Bronchial epithelial cell (primary cell): Measurements from ENCODE around the gene NACC1. TPM values are rescaled to one million over a fixed set of nuclear protein-coding genes. Genes with fewer than 3 reads are reported as not detected.

Source experiments
- DNase-seq: peaks from one replicate; pipeline ENCODE4 v3.0.0-alpha.2; 2010; ENCODE audit warnings: low read depth
- FAIRE-seq: peaks from 2 replicates; lab custom pipeline; 2011; peaks lifted over from hg19 to GRCh38; lab: Jason Lieb, UNC
- H3K27me3 ChIP-seq: 2 replicates; pipeline ENCODE4 v1.5.1; 2011; ENCODE audit warnings: low read length; ENCODE audit not compliant: control insufficient read depth, insufficient read depth
- H3K36me3 ChIP-seq: 2 replicates; pipeline ENCODE4 v1.5.1; 2011; ENCODE audit warnings: low read length; ENCODE audit not compliant: control insufficient read depth, insufficient read depth
- H3K4me3 ChIP-seq: 2 replicates; pipeline ENCODE4 v1.5.1; 2011; ENCODE audit warnings: mild to moderate bottlenecking, low read depth, low read length, control low read depth
- total RNA-seq: library from RNA; depleted of rRNA; stranded (reverse); fragments of >200 nt; gene quantifications from 2 replicates; pipeline ENCODE4 v1.2.1, GENCODE V29; 2014
- TF ChIP-seq, protein P1 (sequence below): IDR thresholded peaks from 2 replicates; pipeline ENCODE4 v1.5.1; 2011; ENCODE audit warnings: mild to moderate bottlenecking, moderate library complexity, low read length, control low read depth, inconsistent platforms; ENCODE audit not compliant: insufficient read depth, severe bottlenecking

The NACC1 gene
- total RNA-seq, 1 donor from 2014 or later: 20.3 TPM

DNA sequence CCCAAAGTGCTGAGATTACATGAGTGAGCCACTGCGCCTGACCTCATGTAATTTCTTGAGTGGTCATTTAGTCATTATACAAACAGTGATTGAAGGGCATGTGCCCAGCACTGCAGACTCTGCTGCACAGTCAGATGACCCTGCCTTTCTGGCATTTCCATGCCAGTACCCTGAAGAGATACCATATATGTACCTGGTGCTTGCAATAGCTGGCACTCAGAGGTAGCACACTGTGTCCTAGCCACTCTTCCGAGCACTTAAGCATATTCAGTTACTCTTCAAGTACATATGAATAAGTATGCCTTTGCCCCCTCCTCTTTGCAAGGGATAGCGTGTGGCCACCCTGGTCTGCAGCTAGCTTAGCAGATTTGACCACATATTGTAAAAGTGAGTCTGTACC lies 16.6 kb downstream of the NACC1 start:
- no peak for DNase-seq
- TF ChIP-seq, protein P1, sequence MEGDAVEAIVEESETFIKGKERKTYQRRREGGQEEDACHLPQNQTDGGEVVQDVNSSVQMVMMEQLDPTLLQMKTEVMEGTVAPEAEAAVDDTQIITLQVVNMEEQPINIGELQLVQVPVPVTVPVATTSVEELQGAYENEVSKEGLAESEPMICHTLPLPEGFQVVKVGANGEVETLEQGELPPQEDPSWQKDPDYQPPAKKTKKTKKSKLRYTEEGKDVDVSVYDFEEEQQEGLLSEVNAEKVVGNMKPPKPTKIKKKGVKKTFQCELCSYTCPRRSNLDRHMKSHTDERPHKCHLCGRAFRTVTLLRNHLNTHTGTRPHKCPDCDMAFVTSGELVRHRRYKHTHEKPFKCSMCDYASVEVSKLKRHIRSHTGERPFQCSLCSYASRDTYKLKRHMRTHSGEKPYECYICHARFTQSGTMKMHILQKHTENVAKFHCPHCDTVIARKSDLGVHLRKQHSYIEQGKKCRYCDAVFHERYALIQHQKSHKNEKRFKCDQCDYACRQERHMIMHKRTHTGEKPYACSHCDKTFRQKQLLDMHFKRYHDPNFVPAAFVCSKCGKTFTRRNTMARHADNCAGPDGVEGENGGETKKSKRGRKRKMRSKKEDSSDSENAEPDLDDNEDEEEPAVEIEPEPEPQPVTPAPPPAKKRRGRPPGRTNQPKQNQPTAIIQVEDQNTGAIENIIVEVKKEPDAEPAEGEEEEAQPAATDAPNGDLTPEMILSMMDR: no peak
- Histone ChIP-seq H3K27me3 (no peaks in the 10 kb centered on the region), H3K36me3 (peaks cover 28% of the 10 kb centered on the region), H3K4me3 (no peak overlapping the region)
- no peak for FAIRE-seq

DNA sequence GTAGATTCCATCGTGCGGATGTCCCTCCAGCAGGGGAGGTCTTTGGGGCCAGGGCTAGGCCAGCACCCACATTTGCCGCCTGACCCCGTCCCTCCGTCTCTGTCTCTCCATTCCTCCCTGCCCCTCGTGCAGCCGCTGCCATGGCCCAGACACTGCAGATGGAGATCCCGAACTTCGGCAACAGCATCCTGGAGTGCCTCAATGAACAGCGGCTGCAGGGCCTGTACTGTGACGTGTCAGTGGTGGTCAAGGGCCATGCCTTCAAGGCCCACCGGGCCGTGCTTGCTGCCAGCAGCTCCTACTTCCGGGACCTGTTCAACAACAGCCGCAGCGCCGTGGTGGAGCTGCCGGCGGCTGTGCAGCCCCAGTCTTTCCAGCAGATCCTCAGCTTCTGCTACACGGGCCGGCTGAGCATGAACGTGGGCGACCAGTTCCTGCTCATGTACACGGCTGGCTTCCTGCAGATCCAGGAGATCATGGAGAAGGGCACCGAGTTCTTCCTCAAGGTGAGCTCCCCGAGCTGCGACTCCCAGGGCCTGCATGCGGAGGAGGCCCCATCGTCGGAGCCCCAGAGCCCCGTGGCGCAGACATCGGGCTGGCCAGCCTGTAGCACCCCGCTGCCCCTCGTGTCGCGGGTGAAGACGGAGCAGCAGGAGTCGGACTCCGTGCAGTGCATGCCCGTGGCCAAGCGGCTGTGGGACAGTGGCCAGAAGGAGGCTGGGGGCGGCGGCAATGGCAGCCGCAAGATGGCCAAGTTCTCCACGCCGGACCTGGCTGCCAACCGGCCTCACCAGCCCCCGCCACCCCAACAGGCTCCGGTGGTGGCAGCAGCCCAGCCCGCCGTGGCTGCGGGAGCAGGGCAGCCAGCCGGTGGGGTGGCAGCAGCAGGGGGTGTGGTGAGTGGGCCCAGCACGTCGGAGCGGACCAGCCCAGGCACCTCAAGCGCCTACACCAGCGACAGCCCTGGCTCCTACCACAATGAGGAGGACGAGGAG lies 17.3 kb downstream of the NACC1 start:
- TF ChIP-seq, protein P1: no peak
- no peak for DNase-seq
- Histone ChIP-seq H3K4me3 (no peak overlapping the region), H3K36me3 (peaks cover 30% of the 10 kb centered on the region), H3K27me3 (no peaks in the 10 kb centered on the region)
- no peak for FAIRE-seq

DNA sequence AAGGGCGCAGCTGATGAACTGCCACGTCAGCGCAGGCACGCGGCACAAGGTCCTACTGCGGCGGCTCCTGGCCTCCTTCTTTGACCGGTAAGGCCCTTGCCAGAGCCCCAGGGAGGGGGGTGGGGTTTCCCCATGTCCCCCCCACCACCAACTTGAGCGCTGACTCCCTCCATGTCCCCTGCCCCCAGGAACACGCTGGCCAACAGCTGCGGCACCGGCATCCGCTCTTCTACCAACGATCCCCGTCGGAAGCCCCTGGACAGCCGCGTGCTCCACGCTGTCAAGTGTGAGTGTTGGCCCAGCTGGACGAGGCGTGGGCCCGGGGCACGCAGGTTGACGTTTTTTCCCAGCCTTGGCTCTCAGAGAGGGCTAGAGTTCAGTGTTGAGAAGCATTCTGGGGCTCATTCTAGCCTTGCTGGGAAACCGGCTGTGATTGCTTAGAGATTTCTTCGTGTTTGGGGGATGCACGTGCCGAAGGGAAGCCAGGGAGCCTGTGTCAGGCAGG lies 19.3 kb downstream of the NACC1 start:
- Histone ChIP-seq H3K36me3 (peaks cover 31% of the 10 kb centered on the region), H3K4me3 (no peak overlapping the region), H3K27me3 (no peaks in the 10 kb centered on the region)
- TF ChIP-seq, protein P1: no peak
- DNase-seq (no peak), FAIRE-seq (no peak)

DNA sequence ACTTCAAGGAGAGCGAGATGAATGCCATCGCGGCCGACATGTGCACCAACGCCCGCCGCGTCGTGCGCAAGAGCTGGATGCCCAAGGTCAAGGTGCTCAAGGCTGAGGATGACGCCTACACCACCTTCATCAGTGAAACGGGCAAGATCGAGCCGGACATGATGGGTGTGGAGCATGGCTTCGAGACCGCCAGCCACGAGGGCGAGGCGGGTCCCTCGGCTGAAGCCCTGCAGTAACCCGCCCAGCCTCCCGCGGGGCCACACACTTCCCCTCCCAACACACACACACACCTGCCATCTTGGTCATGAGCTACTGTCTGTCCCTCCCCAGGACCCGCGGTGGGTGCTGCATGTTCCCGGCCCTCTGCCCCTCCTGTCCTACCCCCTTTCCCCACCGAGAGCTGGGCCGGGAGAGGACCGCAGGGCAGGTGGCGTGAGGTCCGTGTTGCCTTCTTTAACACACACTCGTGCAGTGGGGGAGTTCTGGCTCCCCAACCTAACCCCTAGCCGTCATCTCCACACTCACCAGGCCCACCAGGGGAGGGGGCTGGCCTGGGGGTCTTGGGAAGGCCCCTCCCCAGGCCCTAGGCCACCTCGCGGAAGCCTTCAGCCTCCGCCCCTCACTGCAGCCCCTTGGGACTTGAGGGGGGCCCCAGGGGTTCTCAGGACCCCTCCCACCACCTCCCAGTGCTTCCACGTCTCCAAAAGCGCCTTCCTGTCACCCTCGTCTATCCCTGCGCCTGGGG lies 20.3 kb downstream of the NACC1 start:
- DNase-seq: no peak
- Histone ChIP-seq H3K36me3 (peaks cover 29% of the 10 kb centered on the region), H3K4me3 (no peak overlapping the region), H3K27me3 (no peaks in the 10 kb centered on the region)
- TF ChIP-seq, protein P1: no peak
- FAIRE-seq: no peak

DNA sequence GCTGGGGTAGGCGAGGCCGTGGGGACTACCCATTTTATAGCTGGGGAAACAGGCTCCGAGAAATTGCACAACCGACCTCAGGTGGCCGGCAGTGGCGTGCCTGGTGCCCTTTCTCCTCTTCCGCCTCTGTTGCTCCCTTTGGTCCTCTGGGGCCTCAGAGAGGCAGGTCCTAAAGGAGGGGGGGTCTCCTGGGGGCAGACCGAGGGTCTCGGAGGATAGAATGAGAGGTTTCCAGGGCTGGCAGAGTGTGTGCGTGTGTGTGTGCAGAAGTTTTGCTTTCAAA lies 20.8 kb downstream of the NACC1 start:
- H3K27me3 ChIP-seq: no peaks in the 10 kb centered on the region
- no peak overlapping the region for H3K4me3 ChIP-seq
- TF ChIP-seq, protein P1: no peak
- no peak for DNase-seq
- no peak for FAIRE-seq
- H3K36me3 ChIP-seq: peaks cover 29% of the 10 kb centered on the region
